Small intestine (tissue), 7 donors: Measurements from ENCODE around the gene ANKRD13B. TPM values are rescaled to one million over a fixed set of nuclear protein-coding genes. Genes with fewer than 3 reads are reported as not detected.

Experiments
- DNase-seq, 2 donors: peaks; one replicate each; pipeline versions ENCODE4 v3.0.0 to v3.0.0-alpha.2; 2013
- FAIRE-seq: peaks from 2 replicates; lab custom pipeline; 2012; peaks lifted over from hg19 to GRCh38; lab: Jason Lieb, UNC
- H3K27ac ChIP-seq, 3 donors: one replicate each; pipeline ENCODE4 v1.5.1; 2013; ENCODE audit warnings: low read length in 2 of 3, mild to moderate bottlenecking in 2 of 3, control low read depth in 1 of 3, inconsistent platforms in 1 of 3, low read depth in 1 of 3, moderate library complexity in 1 of 3
- H3K27me3 ChIP-seq, 3 donors: one replicate each; pipeline ENCODE4 v1.6.1; 2013; ENCODE audit warnings: low read length in 3 of 3, inconsistent platforms in 1 of 3; ENCODE audit not compliant: control insufficient read depth in 3 of 3, insufficient read depth in 3 of 3
- H3K36me3 ChIP-seq, 3 donors: one replicate each; pipeline ENCODE4 v1.6.1; 2013; ENCODE audit warnings: low read length in 3 of 3, inconsistent platforms in 1 of 3, low read depth in 1 of 3, mild to moderate bottlenecking in 1 of 3, moderate library complexity in 1 of 3; ENCODE audit not compliant: control insufficient read depth in 3 of 3, insufficient read depth in 2 of 3
- H3K4me1 ChIP-seq, 3 donors: one replicate each; pipeline ENCODE4 v1.6.1; 2013; ENCODE audit warnings: low read length in 2 of 3, inconsistent platforms in 1 of 3, low read depth in 1 of 3, mild to moderate bottlenecking in 1 of 3, moderate library complexity in 1 of 3; ENCODE audit not compliant: control insufficient read depth in 3 of 3, insufficient read depth in 2 of 3
- H3K4me3 ChIP-seq, 3 donors: one replicate each; pipeline ENCODE4 v1.5.1; 2013; ENCODE audit warnings: low read length in 3 of 3, control low read depth in 1 of 3, inconsistent platforms in 1 of 3, low read depth in 1 of 3, mild to moderate bottlenecking in 1 of 3, moderate library complexity in 1 of 3
- H3K9me3 ChIP-seq, 2 donors: one replicate each; pipeline ENCODE4 v1.6.1; 2013; ENCODE audit warnings: low read depth in 1 of 2, low read length in 1 of 2; ENCODE audit not compliant: control insufficient read depth in 2 of 2, insufficient read depth in 1 of 2
- WGBS, 3 donors: extraction: QIAGEN DNeasy Blood & Tissue Kit; methylation state at CpG; one replicate each; pipeline ENCODE4 v1.1.7; 2013; 5-methylcytosine and 5-hydroxymethylcytosine counted together
- polyA plus RNA-seq, 4 donors: library from polyadenylated mRNA; stranded (reverse) in 3 of 4; unstranded in 1 of 4; fragments of 200-250 nt in 3 of 4; fragments of 120-200 nt in 1 of 4; gene quantifications; one replicate each; pipeline versions ENCODE4 v1.2.1 to v1.2.3, GENCODE V29; 2013
- donor health status: healthy with polysubstance abuse.
- donor health status: control.
- donor health status: control.
- donor health status: Bipolar disorder and iron deficiency.
- donor health status: healthy.

Gene ANKRD13B
- polyA plus RNA-seq, 4 donors: 2.5 to 4.0 (median 3.0) TPM; not detected in 1

DNA sequence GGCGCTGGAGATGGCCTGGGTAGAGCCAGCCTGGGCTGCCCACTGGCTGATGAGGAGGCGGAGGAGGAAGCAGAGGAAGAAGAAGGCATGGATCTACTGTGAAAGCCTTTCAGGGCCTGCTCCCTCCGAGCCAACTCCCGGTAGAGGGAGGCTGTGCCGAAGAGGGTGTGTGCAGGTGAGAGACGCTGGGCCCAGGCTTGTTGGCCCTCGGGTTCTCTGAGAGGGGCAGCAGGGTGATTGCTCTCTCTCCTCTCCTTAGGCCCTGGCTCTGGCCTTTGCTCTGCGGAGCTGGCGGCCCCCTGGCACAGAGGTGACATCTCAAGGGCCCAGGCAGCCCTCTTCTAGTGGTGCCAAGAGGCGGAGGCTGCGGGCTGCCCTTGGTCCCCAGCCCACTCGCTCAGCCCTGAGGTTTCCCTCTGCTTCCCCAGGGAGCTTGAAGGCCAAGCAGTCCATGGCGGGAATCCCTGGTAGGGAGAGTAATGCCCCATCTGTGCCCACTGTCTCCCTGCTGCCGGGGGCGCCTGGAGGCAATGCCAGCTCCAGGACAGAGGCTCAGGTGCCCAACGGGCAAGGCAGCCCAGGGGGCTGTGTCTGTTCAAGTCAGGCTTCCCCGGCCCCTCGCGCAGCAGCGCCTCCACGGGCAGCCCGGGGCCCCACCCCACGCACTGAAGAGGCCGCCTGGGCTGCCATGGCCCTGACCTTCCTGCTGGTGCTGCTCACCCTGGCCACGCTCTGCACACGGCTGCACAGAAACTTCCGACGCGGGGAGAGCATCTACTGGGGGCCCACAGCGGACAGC, 20.9 kb upstream of the ANKRD13B start:
- Histone ChIP-seq H3K36me3 (peaks cover 0 to 70% (median 2%) of the 10 kb centered on the region in 3 donors), H3K27me3 (no peaks in the 10 kb centered on the region), H3K27ac (no peak overlapping the region), H3K4me1 (peaks cover 0 to 60% (median 5%) of the 10 kb centered on the region in 3 donors), H3K4me3 (no peak overlapping the region), H3K9me3 (no peaks in the 10 kb centered on the region)
- DNase-seq (no peak), FAIRE-seq (no peak)
- WGBS, 3 donors: 61 to 70% (median 66%) methylated on average over 26 to 30 of the region's 30 CpGs

- H3K9me3 ChIP-seq: no peaks in the 10 kb centered on the region
- peaks cover 0 to 60% (median 5%) of the 10 kb centered on the region in 3 donors for H3K4me1 ChIP-seq
- no peak overlapping the region for H3K4me3 ChIP-seq
- no peaks in the 10 kb centered on the region for H3K27me3 ChIP-seq
- peak in 1 of 2 donors; percentile 74 for DNase-seq
- no peak for FAIRE-seq
- H3K36me3 ChIP-seq: peaks cover 0 to 78% (median 5%) of the 10 kb centered on the region in 3 donors
- WGBS, 3 donors: 38 to 68% (median 56%) methylated on average over 47 to 62 of the region's 62 CpGs
- peak overlapping the region in 1 of 3 donors; percentile 94 for H3K27ac ChIP-seq
Observed at GRCh38 chr17:29572691-29573557, 20.0 kb upstream of the ANKRD13B start.

GRCh38 chr17:29573558-29573869, 19.4 kb upstream of the ANKRD13B start:
- peaks cover 0 to 84% (median 5%) of the 10 kb centered on the region in 3 donors for H3K36me3 ChIP-seq
- FAIRE-seq: no peak
- 76 to 92% (median 80%) methylated on average over 6 of the region's 6 CpGs for WGBS, 3 donors
- peak overlapping the region in 1 of 3 donors; percentile 94 for H3K27ac ChIP-seq
- peaks cover 0 to 60% (median 5%) of the 10 kb centered on the region in 3 donors for H3K4me1 ChIP-seq
- no peaks in the 10 kb centered on the region for H3K27me3 ChIP-seq
- no peak for DNase-seq
- H3K9me3 ChIP-seq: no peaks in the 10 kb centered on the region
- no peak overlapping the region for H3K4me3 ChIP-seq

DNA sequence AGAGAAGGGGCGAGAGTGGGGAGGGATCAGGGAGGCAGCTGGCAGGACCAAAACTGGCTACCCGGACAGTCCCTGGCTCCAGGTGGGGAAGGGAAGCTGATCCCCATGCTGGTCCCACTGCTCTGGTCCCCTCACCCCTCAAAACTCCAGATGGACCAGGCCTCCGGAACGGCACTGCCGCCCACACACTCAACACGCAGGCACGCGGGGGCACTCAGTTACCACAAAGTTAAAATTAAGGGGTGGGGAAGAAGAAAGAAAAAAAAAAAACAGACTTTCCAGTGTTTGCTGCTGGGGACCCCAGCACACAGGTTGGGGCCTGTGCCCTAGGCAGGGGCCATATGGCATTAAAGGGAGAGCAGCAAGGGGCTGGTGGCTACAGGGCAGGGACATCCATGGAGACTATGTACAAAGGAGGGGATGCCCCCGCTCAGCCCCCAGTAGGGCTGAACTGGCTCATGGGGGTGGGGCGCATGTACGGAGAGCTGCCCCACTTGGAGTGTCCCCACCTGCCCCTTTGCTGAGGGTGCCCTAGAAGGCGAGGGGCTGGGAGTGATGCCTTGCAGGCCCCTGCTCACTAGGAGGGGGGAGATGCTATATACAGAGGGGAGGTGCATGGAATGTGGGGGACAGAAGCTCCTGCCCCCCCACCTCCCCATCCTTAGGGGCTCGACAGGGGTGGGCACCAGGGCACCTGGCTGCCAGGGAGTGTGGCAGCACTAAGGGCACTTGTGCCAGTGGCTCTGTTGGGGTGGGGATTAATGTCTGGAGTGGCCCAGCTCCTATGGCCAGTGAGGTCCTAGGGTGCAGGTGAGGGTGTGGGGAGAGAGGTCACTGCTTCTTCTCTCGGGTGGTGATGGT, 18.8 kb upstream of the ANKRD13B start:
- peak overlapping the region; percentile 18 to 94 (median 46) for H3K27ac ChIP-seq
- no peak overlapping the region for H3K4me3 ChIP-seq
- H3K36me3 ChIP-seq: peaks cover 0 to 89% (median 5%) of the 10 kb centered on the region in 3 donors
- no peaks in the 10 kb centered on the region for H3K27me3 ChIP-seq
- DNase-seq (no peak), FAIRE-seq (no peak)
- H3K9me3 ChIP-seq: no peaks in the 10 kb centered on the region
- peaks cover 0 to 58% (median 4%) of the 10 kb centered on the region in 3 donors for H3K4me1 ChIP-seq
- 77 to 84% (median 78%) methylated on average over 12 to 14 of the region's 14 CpGs for WGBS, 3 donors

GRCh38 chr17:29574732-29575510, 18.0 kb upstream of the ANKRD13B start:
- H3K27ac ChIP-seq: peak overlapping the region; percentile 18 to 94 (median 46)
- no peak overlapping the region for H3K4me3 ChIP-seq
- H3K36me3 ChIP-seq: peaks cover 0 to 91% (median 5%) of the 10 kb centered on the region in 3 donors
- DNase-seq (peak; percentile 93 to 96), FAIRE-seq (no peak)
- H3K27me3 ChIP-seq: no peaks in the 10 kb centered on the region
- 17 to 66% (median 28%) methylated on average over 16 to 17 of the region's 17 CpGs for WGBS, 3 donors
- H3K9me3 ChIP-seq: no peaks in the 10 kb centered on the region
- H3K4me1 ChIP-seq: peaks cover 0 to 50% (median 2%) of the 10 kb centered on the region in 3 donors

GRCh38 chr17:29575511-29576213, 17.3 kb upstream of the ANKRD13B start:
- H3K4me1 ChIP-seq: peaks cover 0 to 50% (median 2%) of the 10 kb centered on the region in 3 donors
- FAIRE-seq: no peak
- H3K9me3 ChIP-seq: no peaks in the 10 kb centered on the region
- no peak for DNase-seq
- 89 to 93% (median 89%) methylated on average over 28 of the region's 28 CpGs for WGBS, 3 donors
- H3K27me3 ChIP-seq: no peaks in the 10 kb centered on the region
- no peak overlapping the region for H3K4me3 ChIP-seq
- H3K36me3 ChIP-seq: peaks cover 0 to 94% (median 5%) of the 10 kb centered on the region in 3 donors
- H3K27ac ChIP-seq: peak overlapping the region in 2 of 3 donors; percentile 13 to 80
